ENCODE results near the gene FXYD5. TPM values are rescaled to one million over a fixed set of nuclear protein-coding genes. Genes with fewer than 3 reads are reported as not detected.
A peak's percentile ranks its signal among the peaks of the same experiment; 100 is the strongest.

Gene FXYD5
- total and polyA plus RNA-seq, 9 of the 15 experiments (the other 6 are each of a cell fraction or from before 2014, with no cell fraction given), result 104 to 537 (median 174) TPM

DNA sequence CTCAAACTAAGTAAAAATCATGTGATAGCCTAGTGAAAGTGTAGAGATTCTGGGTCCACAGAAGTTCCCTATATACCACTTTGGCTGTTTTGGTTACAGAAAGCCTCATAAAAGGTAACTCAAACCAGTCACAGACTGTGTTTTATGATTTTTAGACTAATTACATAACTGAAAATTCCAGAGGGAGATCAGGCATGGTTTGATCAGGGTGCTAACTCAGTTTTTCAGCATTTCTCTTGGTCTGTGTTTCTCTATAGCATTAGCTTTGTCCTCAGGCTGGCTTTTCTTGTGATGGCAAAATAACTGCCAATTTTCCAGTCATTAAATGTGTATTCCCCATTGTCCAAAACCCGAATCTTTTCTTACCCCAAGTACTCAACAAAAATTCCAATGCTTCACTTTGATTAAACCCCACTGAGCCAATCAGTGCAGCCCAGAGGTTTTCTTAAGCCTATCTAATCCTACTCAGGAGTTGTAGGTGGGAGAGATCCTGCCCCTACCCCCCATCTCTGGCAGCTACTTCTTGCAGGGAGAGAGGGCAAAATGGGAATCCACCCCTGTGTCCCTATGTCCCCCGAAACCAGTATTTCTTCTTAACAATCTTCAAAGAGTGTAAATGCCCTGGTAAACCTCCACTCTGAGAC is 47.5 kb upstream of the FXYD5 start:
- no peaks in the 10 kb centered on the region for H3K79me2 ChIP-seq (ENCODE audit: control insufficient read depth, insufficient read depth, low read length)
- intact Hi-C loops (cut with micrococcal nuclease), result no loop called here
- H2AFZ ChIP-seq (ENCODE audit: low read depth, low read length), result peak overlapping the region; percentile 73
- CTCF ChIA-PET (ENCODE audit: low intra/inter-chr PET ratio), result no interaction called here
- peaks cover 22 to 37% of the 10 kb centered on the region in 2 experiments for H3K4me1 ChIP-seq (replicated peaks in 1 of 2; ENCODE audit: control insufficient read depth in 2 of 2, insufficient read depth in 2 of 2, low read length in 2 of 2)
- POLR2A ChIA-PET, result interaction anchor here (0.6 to 1.0 kb wide), 5 partner anchors 9 to 299 kb away, joined by 3 to 4 read pairs (median 3); partner anchors contain the start of gene FXYD5
- DNase-seq (ENCODE audit: extremely low read depth in 1 of 4, low spot score in 3 of 4) (no peak), FAIRE-seq (no peak), ATAC-seq (no peak)
- in situ Hi-C loops (cut with MboI), result no loop called here
- no peaks in the 10 kb centered on the region for H3K9me1 ChIP-seq (ENCODE audit: control insufficient read depth, insufficient read depth, low read length)
- BruUV-seq (replicated peaks), result no TSS peak
- H3K4me2 ChIP-seq (ENCODE audit: insufficient read depth, low read length), result peak overlapping the region; percentile 7; the same call in 1 of the 2 replicates
- H3K36me3 ChIP-seq (ENCODE audit: control insufficient read depth, insufficient read depth, low read length), result no peaks in the 10 kb centered on the region
- TF ChIP-seq RBM25 (IDR thresholded peaks at IDR 0.05; ENCODE audit: low read depth, low read length, severe bottlenecking) (peak; percentile 96), FOXJ2 (tag; IDR thresholded peaks at IDR 0.05) (no peak), CBFA2T3 (IDR thresholded peaks at IDR 0.05) (0 out of 2 replicates have a peak, but pooled peaks have one; percentile 16), GATA2 (CRISPR knock-in tag; IDR thresholded peaks at IDR 0.05) (no peak), HDAC8 (tag; IDR thresholded peaks at IDR 0.05) (no peak), RCOR1 (IDR thresholded peaks at IDR 0.05; ENCODE audit: borderline replicate concordance in 1 of 2, low read depth in 2 of 2, low read length in 2 of 2) (0 out of 4 replicates have a peak, but pooled peaks of 1 of the 2 experiments have one; percentile 40), RBM17 (IDR thresholded peaks at IDR 0.05; ENCODE audit: borderline replicate concordance, low read depth, low read length) (no peak)
- TF ChIP-seq, protein P1, sequence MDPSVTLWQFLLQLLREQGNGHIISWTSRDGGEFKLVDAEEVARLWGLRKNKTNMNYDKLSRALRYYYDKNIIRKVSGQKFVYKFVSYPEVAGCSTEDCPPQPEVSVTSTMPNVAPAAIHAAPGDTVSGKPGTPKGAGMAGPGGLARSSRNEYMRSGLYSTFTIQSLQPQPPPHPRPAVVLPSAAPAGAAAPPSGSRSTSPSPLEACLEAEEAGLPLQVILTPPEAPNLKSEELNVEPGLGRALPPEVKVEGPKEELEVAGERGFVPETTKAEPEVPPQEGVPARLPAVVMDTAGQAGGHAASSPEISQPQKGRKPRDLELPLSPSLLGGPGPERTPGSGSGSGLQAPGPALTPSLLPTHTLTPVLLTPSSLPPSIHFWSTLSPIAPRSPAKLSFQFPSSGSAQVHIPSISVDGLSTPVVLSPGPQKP (CRISPR knock-in tag; IDR thresholded peaks at IDR 0.05), result no peak
- H3K4me3 ChIP-seq, result no peak overlapping the region
- H3K9me3 ChIP-seq (replicated peaks; ENCODE audit: control insufficient read depth, insufficient read depth, low read depth, low read length), result peaks cover 7% of the 10 kb centered on the region
- H4K20me1 ChIP-seq (replicated peaks; ENCODE audit: control insufficient read depth, insufficient read depth, low read length), result no peaks in the 10 kb centered on the region
- H3K9ac ChIP-seq (ENCODE audit: insufficient read depth in 1 of 2, low read depth in 2 of 2, low read length in 2 of 2), result no peak overlapping the region
- WGBS (ENCODE audit: insufficient coverage, low coverage, missing lambda C conversion rate), result 40% methylated on average over 2 of the region's 2 CpGs
- no peaks in the 10 kb centered on the region for H3K27me3 ChIP-seq (ENCODE audit: control insufficient read depth in 2 of 2, insufficient read depth in 2 of 2, low read length in 2 of 2)
- H3K27ac ChIP-seq (ENCODE audit: extremely low read depth, low read depth, low read length), result no peak overlapping the region
